ENCODE measurements around the gene QARS1. TPM values are rescaled to one million over a fixed set of nuclear protein-coding genes. Genes with fewer than 3 reads are reported as not detected.

QARS1 gene
- total and polyA plus RNA-seq, 2 of the 8 experiments (the other 6 are each of a cell fraction or from before 2014, with no cell fraction given) = 353 to 581 TPM

DNA sequence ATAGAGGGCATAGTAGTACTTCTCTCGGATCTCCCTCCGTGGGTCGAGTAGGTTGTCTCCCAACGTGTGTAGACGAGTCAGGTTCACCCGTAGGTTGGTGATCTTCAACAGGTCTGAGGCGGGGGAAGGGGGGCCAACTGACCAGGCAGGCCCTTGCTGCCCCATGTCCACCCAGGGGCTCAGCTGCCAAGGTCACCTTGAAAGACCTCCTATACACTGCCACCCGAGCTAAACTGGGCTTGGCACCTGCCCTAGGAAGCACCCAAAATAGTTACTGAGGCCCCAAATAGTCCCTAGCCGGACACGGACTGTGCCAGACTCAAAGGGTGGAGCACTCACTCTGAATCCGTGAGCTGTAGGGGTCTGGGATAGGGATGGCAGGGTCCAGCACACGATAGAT is 26.5 kb upstream of the QARS1 start (continued):
- TF ChIP-seq, protein P1, sequence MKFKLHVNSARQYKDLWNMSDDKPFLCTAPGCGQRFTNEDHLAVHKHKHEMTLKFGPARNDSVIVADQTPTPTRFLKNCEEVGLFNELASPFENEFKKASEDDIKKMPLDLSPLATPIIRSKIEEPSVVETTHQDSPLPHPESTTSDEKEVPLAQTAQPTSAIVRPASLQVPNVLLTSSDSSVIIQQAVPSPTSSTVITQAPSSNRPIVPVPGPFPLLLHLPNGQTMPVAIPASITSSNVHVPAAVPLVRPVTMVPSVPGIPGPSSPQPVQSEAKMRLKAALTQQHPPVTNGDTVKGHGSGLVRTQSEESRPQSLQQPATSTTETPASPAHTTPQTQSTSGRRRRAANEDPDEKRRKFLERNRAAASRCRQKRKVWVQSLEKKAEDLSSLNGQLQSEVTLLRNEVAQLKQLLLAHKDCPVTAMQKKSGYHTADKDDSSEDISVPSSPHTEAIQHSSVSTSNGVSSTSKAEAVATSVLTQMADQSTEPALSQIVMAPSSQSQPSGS (IDR thresholded peaks at IDR 0.05; ENCODE audit: low read length) = no peak

Data from H1 (cell line).